Endothelial cell of umbilical vein (primary cell): ENCODE data around the gene PEX10.

Experiments used
- EZH2 ChIP-seq: IDR thresholded peaks from 2 replicates; pipeline ENCODE4 v1.6.1; 2012; ENCODE audit warnings: borderline replicate concordance, low read depth, mild to moderate bottlenecking, moderate library complexity, low read length, inconsistent platforms; ENCODE audit not compliant: severe bottlenecking
- FOS ChIP-seq: IDR thresholded peaks from 2 replicates; pipeline ENCODE4 v1.6.1; 2011; ENCODE audit warnings: mild to moderate bottlenecking, low read length, moderate library complexity, borderline replicate concordance; ENCODE audit not compliant: insufficient read depth
- GATA2 ChIP-seq: IDR thresholded peaks from 2 replicates; pipeline ENCODE4 v1.7.0; 2011; ENCODE audit warnings: low read depth, mild to moderate bottlenecking, moderate library complexity, mixed read lengths, low read length; ENCODE audit not compliant: insufficient read length, insufficient read depth
- JUN ChIP-seq: IDR thresholded peaks from 2 replicates; pipeline ENCODE4 v1.6.1; 2011; ENCODE audit warnings: borderline replicate concordance, low read depth; ENCODE audit not compliant: insufficient read length, insufficient read depth
- MYC ChIP-seq: IDR thresholded peaks from one replicate; pipeline ENCODE4 v1.6.1; 2011; ENCODE audit warnings: mild to moderate bottlenecking, low read depth, low read length
- POLR2A ChIP-seq: IDR thresholded peaks from 2 replicates; pipeline ENCODE4 v1.6.1; 2012; ENCODE audit warnings: low read depth, mild to moderate bottlenecking, control low read depth, low read length
- POLR2AphosphoS5 ChIP-seq: IDR thresholded peaks from 2 replicates; pipeline ENCODE4 v1.6.1; 2012; ENCODE audit warnings: low read depth, mild to moderate bottlenecking, control low read depth, low read length, moderate library complexity; ENCODE audit not compliant: insufficient read depth
- TF ChIP-seq, protein P1 (sequence below), 2 donors: IDR thresholded peaks; 1 replicate in 1 of 2; 2 replicates in 1 of 2; pipeline ENCODE4 v1.5.1; 2011; ENCODE audit warnings: low read length in 2 of 2, mild to moderate bottlenecking in 2 of 2, moderate library complexity in 2 of 2, control low read depth in 1 of 2, inconsistent platforms in 1 of 2, low read depth in 1 of 2; ENCODE audit not compliant: insufficient read depth in 1 of 2; ENCODE audit errors: extremely low read depth in 1 of 2
- TF ChIP-seq, protein P2 (sequence below): IDR thresholded peaks from 2 replicates; pipeline ENCODE4 v1.6.1; 2011; ENCODE audit not compliant: insufficient read depth, insufficient read length

DNA sequence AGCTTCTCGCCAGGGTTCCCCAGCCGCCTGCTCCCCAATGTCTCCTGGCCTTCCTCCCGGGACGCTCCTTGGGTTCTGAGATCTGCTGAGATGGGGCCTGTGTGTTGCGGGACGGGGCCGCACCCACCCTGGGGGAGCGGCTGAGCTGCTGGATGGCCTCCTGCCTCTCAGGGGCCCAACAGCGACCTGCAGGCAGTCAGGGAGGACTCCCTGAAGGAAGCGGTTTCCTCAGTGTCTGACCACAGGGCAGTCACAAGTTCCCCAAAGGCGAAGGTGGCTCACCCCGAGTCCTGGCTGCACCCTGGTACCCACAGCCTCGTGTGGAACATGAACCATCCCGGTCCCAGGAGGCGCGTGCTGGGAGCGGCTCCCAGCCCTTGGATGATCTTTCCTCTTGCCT, 45.1 kb upstream of the PEX10 start:
- no peak for TF ChIP-seq FOS
- TF ChIP-seq, protein P1, sequence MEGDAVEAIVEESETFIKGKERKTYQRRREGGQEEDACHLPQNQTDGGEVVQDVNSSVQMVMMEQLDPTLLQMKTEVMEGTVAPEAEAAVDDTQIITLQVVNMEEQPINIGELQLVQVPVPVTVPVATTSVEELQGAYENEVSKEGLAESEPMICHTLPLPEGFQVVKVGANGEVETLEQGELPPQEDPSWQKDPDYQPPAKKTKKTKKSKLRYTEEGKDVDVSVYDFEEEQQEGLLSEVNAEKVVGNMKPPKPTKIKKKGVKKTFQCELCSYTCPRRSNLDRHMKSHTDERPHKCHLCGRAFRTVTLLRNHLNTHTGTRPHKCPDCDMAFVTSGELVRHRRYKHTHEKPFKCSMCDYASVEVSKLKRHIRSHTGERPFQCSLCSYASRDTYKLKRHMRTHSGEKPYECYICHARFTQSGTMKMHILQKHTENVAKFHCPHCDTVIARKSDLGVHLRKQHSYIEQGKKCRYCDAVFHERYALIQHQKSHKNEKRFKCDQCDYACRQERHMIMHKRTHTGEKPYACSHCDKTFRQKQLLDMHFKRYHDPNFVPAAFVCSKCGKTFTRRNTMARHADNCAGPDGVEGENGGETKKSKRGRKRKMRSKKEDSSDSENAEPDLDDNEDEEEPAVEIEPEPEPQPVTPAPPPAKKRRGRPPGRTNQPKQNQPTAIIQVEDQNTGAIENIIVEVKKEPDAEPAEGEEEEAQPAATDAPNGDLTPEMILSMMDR (IDR thresholded peaks at IDR 0.05; ENCODE audit: extremely low read depth in 1 of 2, insufficient read depth in 1 of 2, low read depth in 1 of 2, low read length in 2 of 2): no peak
- TF ChIP-seq POLR2A: no peak
- TF ChIP-seq POLR2AphosphoS5: no peak
- no peak for TF ChIP-seq EZH2
- TF ChIP-seq, protein P2, sequence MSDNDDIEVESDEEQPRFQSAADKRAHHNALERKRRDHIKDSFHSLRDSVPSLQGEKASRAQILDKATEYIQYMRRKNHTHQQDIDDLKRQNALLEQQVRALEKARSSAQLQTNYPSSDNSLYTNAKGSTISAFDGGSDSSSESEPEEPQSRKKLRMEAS: no peak
- TF ChIP-seq GATA2: no peak
- no peak for TF ChIP-seq JUN
- no peak for TF ChIP-seq MYC
